ENCODE measurements around the gene WDR6.
"Not testable (repeated sequence)": the region's sequence is repeated elsewhere in the genome, so short reads cannot be mapped to it uniquely, and the experiment has no call there.

The WDR6 gene

GRCh38 chr3:48993834-48994233 lies 13.4 kb upstream of the WDR6 start:
- DNase-seq = no peak

- DNase-seq = no peak
Measured at GRCh38 chr3:48996640-48997039, 10.6 kb upstream of the WDR6 start.

GRCh38 chr3:48997102-48997635 lies 10.0 kb upstream of the WDR6 start:
- DNase-seq = no peak

- DNase-seq = no peak
Measured at GRCh38 chr3:48997714-48998637, 9.2 kb upstream of the WDR6 start.

- no peak for DNase-seq
Measured at GRCh38 chr3:48999085-48999858, 7.9 kb upstream of the WDR6 start.

- DNase-seq = no peak
Measured at GRCh38 chr3:49001155-49001554, 6.0 kb upstream of the WDR6 start.

- DNase-seq = no peak
Measured at GRCh38 chr3:49004352-49005302, 2.6 kb upstream of the WDR6 start.

- DNase-seq = no peak
Measured at GRCh38 chr3:49005303-49005680, 1.9 kb upstream of the WDR6 start.

GRCh38 chr3:49005998-49006397 lies 1.2 kb upstream of the WDR6 start:
- no peak for DNase-seq

GRCh38 chr3:49006408-49007067 lies 653 bp upstream of the WDR6 start:
- no peak for DNase-seq

GRCh38 chr3:49007771-49008528 lies 759 bp downstream of the WDR6 start:
- peak; percentile 54 to 59 for DNase-seq

- not testable (repeated sequence) for DNase-seq
Measured at GRCh38 chr3:49008627-49009026, 1.4 kb downstream of the WDR6 start.

- no peak for DNase-seq
Measured at GRCh38 chr3:49009396-49009795, 2.2 kb downstream of the WDR6 start.

GRCh38 chr3:49012441-49013017 lies 5.3 kb downstream of the WDR6 start:
- no peak for DNase-seq

- DNase-seq = no peak
Measured at GRCh38 chr3:49013113-49013737, 6.0 kb downstream of the WDR6 start.

- peak in 1 of 2 experiments; percentile 7 for DNase-seq
Measured at GRCh38 chr3:49013738-49014660, 6.8 kb downstream of the WDR6 start.

GRCh38 chr3:49015072-49015471 lies 7.9 kb downstream of the WDR6 start:
- DNase-seq = no peak

- DNase-seq = no peak
Measured at GRCh38 chr3:49015765-49016164, 8.6 kb downstream of the WDR6 start.

Data from NCI-H1930 (cell line).